ENCODE results near the gene SUN1.

Gene SUN1

DNA sequence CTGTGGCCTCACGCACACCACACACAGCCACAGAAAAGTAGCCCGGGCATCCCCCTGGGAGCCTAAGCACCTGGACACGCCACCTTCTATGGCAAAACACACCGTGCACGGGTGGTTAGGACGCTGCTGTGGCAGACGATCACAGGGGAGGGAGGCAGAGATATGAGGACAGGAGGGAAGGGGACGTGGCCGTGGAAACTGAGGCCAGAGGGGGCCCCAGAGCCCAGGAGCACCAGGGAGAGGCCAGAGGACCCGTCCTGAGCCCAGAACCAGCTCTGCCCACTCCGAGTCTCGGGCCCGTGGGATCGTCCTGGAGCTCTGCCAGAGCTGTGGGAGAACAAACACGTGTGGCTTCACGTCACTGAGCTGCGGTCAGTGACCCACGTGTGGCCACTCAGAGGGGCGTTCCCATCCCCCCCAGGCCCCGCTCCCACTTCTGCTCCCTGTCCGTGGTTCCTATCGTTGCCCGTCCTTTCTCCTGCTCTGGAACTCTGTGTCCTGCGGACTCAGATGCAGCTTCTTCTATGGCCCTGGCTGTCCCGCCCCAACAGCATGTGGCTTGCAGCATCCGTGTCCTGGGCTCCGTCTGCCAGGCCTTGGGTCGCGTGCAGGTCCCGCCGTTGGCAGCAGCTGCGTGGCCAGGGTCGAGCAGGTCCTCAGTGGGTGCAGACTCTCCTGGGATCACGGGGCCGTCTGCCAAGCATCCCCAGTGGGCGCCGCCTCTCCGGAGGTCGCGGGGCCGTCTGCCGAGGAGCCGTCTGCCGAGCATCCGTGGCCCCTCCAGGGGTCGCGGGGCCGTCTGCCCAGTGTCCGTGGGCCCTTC lies 75.1 kb downstream of the SUN1 start:
- DNase-seq (ENCODE audit: low read depth) = no peak

DNA sequence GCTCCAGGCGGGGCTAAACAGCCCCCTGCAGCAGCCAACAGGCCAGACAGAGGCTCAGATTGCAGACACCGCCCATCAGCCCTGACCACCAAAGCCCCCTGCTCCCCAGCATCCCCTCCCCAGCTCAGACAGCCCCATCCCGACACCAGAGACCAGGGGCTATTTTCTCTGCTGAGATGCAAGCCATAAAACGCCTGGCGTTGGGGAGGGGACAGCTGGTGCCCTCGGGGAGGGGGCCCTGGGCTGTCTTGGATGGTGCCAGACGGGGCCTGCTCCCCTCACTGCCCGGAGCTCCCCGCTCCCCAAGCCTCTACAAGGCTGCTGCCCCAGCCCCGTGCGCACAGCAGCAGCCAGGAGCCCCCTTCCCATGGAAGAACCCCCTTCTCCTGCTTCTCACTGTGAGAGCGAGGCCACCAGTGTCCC lies 75.9 kb downstream of the SUN1 start:
- no peak for DNase-seq (ENCODE audit: low read depth)

DNA sequence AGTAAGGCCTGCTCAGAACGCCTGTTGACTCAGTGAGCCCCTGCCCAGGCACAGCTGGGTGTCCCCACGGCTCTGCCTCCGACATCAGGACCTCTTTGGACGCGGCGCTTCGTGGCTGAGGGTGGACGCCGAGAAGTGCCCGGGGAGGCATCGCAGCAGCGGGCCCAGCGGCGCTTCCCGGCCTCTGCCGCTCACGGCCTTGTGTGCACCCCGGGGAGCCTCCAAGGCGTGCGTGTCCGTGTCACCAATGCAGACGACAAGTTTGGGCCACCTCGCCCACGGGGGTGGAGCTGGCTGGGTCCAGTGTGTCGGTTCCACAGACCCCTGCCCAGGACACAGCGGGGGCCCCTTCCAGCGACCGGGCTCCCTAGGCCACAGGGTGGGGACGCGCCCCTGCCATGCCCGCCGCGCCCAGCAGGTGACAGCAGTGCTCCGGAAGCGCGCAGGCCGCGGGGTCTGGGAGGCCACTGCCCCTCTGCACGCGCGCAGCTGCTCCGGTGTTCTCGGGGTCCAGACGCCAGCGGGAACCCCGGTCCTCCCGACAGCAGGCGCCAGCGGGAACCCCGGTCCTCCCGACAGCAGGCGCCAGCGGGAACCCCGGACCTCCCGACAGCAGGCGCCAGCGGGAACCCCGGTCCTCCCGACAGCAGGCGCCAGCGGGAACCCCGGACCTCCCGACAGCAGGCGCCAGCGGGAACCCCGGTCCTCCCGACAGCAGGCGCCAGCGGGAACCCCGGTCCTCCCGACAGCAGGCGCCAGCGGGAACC lies 76.5 kb downstream of the SUN1 start:
- peak; percentile 43 for DNase-seq (ENCODE audit: low read depth)

DNA sequence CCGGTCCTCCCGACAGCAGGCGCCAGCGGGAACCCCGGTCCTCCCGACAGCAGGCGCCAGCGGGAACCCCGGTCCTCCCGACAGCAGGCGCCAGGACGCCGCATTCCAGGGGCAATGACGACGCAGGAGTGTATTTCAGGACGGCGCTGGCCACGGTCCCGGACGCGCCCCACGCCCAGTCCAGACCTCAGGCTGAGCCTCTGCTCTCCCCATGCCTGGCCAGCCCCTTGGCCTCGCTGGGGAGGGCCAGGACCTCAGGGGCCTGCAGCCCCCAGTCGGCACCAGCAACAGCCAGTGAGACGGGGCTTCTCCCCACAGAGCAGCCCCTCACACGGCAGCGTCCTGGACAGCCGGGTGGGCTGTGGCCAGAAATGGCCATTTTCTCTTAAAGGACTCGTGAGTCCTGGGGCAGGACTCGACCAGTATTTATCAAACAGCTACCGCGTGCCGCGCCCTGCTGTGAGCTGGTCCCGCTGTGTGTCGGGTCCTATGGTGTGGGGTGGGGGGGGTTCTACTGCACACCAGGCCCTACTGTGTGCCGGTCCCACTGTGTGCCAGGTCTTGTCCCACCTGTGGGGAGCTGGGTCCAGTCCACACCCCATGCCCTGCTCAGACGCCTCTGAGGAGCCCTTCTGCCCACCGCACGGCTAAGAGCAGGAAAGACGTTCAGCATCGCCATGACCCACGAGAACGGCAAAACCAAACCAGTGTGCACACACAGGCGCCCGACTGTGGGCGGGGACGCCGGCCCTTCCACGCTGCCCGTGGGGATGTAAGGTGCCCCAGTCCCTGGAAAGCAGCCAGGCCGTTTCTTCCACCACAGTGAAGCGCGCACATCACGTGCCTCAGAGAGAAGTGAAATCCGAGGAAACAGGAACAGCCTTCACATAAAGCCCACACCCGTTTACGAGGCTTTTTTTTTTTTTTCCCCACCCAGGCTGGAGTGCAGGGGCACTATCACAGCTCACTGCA lies 77.4 kb downstream of the SUN1 start:
- no peak for DNase-seq (ENCODE audit: low read depth)

DNA sequence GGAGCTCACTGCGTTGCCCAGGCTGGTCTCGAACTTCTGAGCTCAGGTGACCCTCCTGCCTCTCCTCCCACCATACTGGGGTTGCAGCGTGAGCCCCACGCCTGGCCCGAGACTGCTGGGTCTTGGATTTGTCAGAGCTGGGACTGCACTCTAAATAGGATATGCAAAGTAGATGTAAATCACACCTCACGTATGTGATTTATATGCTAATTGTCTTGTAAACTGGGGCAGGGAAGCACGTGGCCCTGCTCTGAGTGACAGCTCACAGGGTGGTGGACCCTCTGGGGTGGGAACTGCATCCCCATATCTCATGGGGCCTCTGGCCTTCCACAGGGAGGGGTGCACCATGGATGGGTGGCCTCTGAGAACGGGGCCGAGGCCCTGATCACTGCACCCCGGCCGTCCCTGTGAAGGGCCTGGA lies 78.2 kb downstream of the SUN1 start:
- DNase-seq (ENCODE audit: low read depth) = no peak

DNA sequence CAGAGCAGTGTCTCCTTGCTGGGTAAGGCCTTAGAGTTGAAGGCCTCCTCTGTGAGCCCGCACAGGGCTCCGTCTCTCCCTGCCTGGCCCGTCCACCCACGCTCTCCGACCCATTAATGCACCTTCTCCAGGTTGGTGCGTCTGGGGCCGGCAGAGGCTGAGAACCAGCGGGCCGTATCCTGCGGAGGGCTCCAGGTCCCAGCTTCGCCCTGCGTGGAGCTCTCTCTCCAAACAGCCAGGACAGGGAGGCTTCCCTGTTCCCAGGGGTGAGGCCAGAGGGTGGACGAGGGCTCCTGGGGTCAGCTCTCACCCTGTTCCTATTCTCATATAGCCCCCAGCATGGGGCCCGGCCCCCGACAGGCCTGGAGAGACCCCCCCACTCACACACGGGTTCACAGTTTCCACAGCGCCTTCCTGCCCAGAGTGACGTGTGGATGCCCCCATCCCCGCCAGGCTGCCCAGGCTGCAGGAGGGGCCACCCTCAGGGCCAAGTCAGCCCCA lies 78.7 kb downstream of the SUN1 start:
- DNase-seq (ENCODE audit: low read depth) = no peak

DNA sequence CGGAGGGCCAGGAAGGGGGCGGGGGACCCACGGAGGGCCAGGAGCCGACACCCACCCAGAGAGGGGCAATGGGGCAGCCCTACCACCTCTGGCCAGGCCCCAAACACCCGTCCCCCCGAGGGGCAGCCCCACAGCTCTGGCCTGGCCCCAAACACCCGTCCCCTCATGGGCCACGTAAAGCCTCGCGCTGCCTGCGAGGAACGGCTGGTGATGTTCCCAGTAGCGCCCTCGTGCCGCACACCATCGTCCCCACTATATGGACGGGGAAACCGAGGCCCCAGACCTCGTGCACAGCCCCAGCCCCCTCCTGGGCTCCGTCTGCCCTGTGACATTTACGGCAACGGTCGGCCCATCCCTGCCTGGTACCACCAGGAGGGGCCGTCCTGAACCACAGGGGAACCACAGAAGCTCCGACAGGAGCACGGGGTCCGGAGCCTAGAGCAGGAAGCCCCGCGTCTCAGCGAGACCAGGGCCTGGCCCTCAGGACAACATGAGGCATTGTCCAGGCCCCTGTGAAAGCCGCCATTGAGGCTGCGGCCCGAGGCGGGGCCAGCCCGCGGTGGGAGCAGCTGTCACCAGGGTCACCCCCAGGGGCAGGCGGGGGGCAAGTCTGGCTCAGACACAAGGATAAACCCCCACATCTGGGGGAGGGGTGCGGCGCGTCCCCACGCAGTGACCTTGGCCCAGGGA lies 79.7 kb downstream of the SUN1 start:
- DNase-seq (ENCODE audit: low read depth) = no peak

DNA sequence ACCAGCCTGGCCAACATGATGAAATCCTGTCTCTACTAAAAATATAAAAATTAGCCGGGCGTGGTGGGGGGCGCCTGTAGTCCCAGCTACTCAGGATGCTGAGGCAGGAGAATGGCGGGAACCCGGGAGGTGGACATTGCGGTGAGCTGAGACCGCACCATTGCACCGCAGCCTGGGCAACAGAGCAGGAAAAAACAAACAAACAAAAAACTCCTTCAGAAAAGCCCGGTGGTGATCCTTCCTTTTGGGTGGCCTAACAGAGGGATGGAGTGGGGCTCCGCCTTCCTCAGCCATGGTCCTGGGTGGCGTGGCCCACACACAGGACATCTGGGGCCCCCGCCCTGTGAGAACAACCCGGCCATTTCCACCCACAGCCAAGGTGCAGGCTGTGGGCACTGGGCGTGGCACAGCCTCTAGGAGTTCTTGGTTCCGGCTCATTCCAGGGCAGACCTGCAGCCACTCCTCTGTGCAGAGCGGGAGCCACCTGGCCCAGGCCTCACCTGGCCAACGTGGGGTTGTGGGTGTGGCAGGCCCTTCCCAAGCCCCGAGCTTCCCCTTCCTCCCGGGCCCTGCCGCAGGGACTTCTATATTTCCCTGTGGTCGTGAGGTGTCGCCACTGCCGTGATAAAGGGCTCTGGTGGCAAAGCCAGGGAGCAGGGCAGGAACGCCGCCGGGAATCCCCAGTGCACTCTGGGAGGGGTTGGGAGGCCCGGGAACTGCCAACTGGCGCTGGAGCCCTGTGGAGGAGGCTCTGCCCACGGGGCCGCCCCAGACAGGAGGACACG lies 81.7 kb downstream of the SUN1 start:
- DNase-seq (ENCODE audit: low read depth) = no peak

DNA sequence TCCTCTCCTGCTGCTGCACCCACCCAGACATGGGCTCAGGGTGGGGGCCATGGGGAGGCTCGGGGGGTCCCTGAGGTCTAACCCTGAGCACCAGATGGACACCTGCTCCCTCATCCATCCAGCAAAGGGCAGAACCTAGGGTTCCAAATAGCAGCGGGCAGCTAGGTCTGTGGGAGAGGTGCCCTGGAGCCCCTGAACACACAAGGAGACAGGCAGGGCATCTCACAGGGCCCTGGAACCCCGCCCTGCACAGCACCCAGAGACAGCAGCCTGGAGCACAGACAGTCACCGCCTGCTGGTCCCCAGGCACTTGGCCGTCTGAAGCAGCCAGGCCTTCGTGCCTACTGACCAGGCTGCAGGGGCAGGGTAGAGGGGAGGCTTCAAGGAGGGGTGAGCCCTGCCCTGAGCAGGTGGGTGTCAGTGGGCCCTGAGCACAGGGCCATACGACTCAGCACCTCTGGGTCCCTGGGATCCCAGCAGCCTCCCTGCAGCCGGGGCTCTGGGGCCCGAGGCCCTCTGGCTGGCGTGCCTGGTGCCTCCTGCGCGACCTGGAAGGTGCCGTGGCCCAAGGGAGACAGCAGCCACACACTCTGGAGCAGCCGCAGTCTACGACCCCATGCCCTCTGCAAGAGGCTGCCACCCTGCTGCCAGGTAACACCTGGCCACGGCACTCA lies 82.4 kb downstream of the SUN1 start:
- DNase-seq (ENCODE audit: low read depth) = no peak

DNA sequence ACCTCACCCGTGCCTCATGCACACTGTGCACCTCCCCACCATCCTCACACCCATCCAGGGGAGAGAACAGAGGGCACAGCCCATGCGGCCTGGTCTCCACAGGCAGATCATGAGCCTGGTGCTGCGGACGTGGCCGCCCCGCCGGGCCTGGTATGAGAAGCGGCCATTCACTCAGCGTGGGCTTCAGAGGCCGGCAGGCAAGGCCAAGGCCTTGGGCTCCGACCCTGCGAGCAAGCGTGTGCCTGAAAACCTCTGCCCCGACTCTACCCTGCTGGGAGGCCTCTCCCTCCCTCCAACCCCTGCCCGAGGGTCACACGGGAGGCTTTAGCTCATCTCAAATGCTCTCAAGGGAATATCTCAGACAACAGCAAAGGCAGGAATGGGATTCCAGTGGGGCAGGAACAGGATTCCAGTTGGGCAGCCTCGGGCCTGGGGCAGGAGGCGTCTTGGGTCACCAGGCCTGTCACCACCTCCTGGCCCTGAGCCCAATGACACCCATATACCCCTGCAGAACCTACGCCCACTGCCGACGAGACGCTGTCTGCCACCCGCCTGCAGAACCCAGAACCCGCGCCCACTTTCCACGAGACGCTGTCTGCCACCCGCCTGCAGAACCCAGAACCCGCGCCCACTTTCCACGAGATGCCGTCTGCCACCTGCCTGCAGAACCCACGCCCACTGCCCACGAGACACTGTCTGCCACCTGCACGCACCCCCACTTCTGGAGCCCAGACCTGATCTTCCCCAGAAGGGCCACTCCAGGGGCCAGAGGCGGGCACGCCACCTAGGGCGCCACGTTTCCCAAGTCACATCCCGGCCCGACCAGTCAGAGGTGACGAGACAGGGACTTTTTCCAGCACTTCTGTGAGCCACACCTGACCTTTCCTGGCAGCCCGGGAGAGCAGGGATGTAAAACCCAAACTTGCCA lies 83.3 kb downstream of the SUN1 start:
- DNase-seq (ENCODE audit: low read depth) = no peak

DNA sequence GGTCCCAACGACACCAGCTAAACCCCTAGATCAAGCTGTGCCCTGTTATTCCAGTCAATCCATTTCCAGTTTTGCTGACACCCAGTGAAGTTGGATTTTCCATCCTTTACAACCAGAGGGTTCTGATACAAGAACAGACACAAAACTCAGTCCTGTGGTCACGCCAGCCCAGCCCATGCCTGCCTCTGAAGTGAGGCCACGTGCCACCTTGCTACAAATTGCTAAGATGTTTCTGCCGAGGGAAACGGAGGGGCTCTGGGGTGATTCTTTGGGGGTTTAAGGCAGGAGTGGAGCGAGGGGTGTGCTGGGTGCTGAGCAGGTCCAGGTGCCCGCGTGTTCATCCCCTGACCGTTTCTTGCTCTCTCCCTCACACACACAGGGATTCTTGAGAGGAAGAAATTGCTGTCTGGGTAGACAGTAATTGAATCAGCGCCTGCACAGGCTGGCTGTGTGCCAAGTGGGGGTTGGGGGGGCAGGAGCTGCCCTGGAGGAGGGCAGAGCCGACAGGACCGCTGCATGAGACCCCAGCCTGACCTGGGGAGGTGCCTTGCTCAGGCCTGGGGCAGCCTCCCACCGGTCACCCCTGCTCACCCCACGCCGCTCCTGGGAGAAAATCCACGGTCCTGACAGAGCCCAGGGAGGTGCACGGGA lies 84.1 kb downstream of the SUN1 start:
- no peak for DNase-seq (ENCODE audit: low read depth)

DNA sequence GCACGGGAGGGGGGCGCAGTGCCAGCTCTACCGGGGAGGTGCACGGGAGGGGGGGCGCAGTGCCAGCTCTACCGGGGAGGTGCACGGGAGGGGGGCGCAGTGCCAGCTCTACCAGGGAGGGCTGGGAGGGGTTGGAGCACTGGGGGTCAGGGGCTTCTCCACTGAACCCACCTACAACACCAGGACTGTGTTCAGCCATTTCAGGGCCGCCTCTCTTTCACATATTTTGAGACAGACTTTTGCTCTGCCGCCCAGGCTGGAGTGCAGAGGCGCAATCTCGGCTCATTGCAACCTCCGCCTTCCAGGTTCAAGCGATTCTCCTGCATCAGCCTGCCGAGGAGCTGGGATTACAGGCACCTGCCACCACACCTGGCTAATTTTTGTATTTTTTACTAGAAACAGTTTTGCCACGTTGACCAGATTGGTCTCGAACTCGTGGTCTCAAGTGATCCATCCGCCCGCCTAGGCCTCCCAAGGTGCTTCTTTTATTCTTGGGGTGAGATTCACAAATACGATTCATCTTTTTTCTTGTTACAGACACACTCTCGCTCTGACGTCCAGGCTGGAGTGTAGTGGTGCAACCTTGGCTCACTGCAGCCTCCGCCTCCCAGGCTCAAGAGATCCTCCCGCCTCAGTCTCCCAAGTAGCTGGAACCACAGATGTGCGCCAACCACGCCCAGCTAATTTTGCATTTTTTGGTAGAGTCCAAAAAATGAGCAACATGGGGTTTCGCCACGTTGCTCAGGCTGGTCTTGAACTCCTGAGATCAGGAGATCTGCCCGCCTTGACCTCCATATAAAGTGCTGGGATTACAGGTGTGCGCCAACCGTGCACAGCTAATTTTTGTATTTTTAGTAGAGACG lies 85.2 kb downstream of the SUN1 start:
- DNase-seq (ENCODE audit: low read depth) = no peak

DNA sequence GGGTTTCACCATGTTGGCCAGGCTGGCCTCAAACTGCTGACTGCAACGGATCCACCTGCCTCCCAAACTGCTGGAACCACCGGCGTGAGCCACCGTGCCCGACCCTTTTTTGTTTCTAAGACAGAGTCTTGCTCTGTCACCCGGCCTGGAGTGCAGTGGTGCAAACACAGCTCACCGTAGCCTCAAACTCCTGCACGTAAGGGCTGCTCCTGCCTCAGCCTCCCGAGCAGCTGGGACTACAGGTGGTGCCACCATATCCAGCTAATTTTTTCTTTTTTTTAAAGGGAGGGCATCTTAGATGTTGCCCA lies 85.8 kb downstream of the SUN1 start:
- DNase-seq (ENCODE audit: low read depth) = no peak

DNA sequence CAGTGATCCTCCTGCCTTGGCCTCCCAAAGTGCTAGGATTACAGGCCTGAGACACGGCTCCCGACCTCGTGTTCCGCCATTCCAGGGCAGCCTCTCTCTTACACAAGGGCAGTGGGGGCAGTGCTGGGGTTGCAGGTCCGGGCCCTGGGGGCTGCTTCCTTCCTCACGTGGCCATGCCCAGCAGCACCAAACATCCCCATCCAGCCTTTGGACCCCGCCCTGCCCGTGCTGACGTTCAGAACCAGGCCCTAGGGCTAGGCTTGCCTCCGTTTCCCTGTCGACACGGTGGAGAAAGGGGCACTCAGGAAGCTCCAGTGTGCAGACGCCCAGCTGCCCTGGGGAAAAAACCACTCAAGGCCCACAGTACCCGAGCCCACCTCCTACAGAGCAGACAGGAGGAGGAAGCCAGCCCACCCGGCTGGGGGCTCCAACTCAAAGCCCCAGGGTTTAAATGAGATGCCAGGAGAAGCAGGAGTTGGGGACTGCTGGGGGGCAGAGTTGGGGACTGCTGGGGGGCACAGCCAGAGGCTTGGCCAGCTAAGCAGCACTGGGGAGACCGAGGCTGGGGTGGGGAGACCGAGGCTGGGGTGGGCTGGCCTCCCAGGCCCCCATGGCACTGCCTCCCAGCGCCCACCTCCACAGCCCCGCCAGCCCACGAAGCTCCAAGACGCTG lies 86.3 kb downstream of the SUN1 start:
- DNase-seq (ENCODE audit: low read depth) = no peak

DNA sequence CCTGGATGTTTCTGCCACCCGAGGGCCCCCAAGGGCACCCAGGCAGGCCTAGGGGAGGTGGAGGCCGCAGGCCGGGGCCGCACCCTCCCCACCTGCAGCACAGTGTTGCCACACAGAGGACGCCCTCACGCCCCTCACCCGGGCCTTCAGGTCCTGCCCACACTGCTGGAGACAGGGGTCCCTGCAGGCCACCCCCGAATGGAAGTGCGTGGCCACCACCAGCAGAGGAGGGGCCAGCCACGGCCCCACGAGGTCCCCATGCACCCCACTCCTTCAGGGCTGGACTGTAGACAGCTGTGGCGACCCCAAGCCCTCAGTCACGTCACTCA lies 86.8 kb downstream of the SUN1 start:
- no peak for DNase-seq (ENCODE audit: low read depth)

DNA sequence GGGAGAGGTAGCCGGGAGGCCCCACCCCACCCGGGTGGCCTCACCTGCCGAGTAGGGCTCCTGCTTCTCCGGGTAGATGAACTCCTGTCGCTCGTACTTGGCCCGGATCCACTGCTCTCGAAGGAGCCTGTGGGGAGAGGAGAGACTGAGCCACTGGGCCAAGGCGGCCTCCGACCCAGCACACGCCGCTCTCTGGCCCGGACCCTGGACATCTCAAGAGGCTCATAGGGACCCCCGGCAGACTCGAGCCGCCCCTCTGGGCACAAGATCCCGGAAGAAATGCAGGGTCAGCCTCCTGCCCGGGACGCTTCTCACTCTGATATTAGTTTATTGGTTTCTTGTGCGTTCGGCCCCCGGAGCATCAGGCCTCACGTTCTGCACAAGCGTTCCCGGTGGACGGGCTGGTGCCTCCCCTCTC lies 87.7 kb downstream of the SUN1 start:
- no peak for DNase-seq (ENCODE audit: low read depth)
